Measurements from ENCODE around the gene DKKL1.

DNA sequence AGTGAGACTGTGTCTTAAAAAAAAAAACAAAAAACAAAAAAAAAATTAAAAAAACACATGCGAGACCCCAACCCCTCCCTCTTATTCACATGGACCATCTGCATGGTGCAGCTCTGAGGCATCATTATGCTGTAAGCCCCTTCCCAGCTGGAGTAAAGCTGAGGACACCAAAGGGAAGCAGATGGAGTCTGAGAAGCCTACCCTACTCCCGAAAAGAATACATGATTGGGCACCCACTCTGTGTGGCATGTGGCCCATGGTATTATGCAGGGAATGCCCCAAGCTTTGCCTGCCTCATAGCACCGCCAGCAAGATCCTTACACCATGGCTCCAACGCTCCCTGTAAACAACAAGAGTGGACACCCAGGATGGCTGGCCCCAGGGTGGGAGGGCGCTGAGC, 54.8 kb downstream of the DKKL1 start:
- no peak for TF ChIP-seq YY1 (IDR thresholded peaks at IDR 0.05; ENCODE audit: insufficient read depth, insufficient read length)
- TF ChIP-seq ZNF274 (IDR thresholded peaks at IDR 0.05; ENCODE audit: low read depth, low read length) = no peak
- no peak for TF ChIP-seq SUZ12 (IDR thresholded peaks at IDR 0.05; ENCODE audit: extremely low read depth, insufficient read depth, insufficient read length)
